HG03571 (cell line): ENCODE results near the gene PCDHGC5.

Experiments used
- ATAC-seq: cut with Tn5 transposase; IDR thresholded peaks from one replicate; pipeline ENCODE4 v1.9.1; 2021; ENCODE audit not compliant: unreplicated experiment

The PCDHGC5 gene

DNA sequence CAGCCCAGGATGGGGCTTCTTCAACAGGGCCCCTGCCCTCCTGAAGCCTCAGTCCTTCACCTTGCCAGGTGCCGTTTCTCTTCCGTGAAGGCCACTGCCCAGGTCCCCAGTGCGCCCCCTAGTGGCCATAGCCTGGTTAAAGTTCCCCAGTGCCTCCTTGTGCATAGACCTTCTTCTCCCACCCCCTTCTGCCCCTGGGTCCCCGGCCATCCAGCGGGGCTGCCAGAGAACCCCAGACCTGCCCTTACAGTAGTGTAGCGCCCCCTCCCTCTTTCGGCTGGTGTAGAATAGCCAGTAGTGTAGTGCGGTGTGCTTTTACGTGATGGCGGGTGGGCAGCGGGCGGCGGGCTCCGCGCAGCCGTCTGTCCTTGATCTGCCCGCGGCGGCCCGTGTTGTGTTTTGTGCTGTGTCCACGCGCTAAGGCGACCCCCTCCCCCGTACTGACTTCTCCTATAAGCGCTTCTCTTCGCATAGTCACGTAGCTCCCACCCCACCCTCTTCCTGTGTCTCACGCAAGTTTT lies 23.6 kb downstream of the PCDHGC5 start:
- ATAC-seq, result no peak

- no peak for ATAC-seq
Measured at GRCh38 chr5:141512911-141513626, 24.2 kb downstream of the PCDHGC5 start.

- no peak for ATAC-seq
Measured at GRCh38 chr5:141513627-141514329, 24.9 kb downstream of the PCDHGC5 start.

GRCh38 chr5:141514330-141515133 lies 25.7 kb downstream of the PCDHGC5 start:
- no peak for ATAC-seq

- ATAC-seq, result no peak
Measured at GRCh38 chr5:141515141-141515540, 26.3 kb downstream of the PCDHGC5 start.

GRCh38 chr5:141515946-141516671 lies 27.2 kb downstream of the PCDHGC5 start:
- ATAC-seq, result no peak

DNA sequence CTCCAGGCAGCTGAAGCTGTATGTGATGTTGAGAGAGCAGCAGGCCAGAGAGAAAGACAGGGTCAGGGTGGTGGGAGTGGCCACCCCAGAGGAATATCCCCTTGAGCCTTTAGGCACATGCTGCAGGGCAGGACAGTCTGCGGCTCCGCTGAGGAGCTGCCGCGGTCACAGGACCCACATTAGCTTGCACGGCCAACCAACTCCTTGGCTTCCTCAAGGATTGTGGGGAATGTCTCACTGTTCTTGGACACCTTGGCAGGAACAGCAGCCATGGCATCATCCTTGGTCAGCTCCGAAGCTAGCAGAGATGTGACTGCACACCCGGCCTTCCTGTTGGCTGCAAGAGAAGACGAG lies 27.8 kb downstream of the PCDHGC5 start:
- no peak for ATAC-seq

- no peak for ATAC-seq
Measured at GRCh38 chr5:141517312-141517711, 28.4 kb downstream of the PCDHGC5 start.

- ATAC-seq, result no peak
Measured at GRCh38 chr5:141517880-141518617, 29.2 kb downstream of the PCDHGC5 start.

GRCh38 chr5:141518618-141519015 lies 29.7 kb downstream of the PCDHGC5 start:
- no peak for ATAC-seq

DNA sequence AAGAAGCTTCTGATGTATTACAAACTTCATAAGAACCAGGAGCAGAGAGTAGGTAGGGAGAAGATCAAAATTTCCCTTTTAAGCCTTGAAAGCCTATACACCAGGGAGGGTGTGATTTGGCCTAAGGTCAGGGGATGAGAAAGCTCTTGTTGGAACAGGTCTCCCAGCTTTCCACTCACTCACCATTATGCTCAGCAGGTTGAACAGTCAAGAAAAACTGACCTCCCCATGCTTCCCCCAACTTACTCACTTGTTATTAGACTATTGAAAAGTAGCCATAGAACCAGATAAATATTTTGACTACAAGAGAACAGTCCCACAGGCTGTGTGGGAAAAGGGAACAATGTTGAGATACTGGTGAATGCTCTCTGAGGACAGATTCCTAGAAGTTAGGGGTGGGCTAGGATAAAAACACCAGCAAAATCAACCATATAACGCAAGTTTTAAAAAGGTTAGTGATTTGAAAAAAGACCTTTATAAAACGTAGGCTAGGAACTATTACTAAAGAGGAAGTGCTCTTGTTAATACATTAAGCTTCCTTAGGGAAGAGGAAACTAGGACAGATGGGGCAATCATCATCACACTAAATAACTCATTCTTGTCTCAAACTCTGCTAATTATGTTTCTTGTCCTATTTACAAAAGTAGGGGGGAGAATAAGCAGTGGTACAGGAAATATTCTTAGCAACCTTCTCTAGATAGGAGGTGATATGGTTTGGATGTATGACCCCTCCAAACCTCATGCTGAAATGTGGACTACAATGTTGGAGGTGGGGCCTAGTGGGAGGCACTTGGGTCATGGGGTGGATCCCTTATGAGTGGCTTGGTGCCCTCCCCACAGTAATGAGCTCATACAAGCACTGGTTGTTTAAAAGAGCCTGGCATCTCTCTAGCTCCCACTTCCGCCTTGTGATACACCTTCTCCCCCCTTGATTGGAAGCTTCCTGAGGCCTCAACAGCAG lies 31.0 kb downstream of the PCDHGC5 start:
- ATAC-seq, result no peak

GRCh38 chr5:141521244-141521781 lies 32.4 kb downstream of the PCDHGC5 start:
- ATAC-seq, result no peak

DNA sequence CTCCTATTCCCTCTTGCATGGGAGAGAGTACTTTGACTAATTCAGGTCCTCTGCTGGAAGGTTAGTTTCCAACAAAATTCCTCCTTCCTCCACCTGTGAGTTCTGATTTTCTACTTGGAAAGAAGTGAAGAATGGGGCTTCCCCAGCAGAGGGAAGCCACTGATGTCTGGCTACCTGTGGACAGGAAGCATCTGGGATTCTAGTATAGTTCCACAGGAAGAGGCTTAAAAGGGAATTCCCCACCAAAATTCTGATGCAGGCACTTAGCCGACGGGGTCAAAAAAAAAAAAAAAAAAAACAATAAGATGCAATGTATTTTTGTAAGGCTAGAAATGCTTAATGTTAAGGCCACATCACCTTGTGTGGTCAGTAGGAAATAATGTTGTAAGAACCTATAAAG lies 33.4 kb downstream of the PCDHGC5 start:
- ATAC-seq, result no peak

DNA sequence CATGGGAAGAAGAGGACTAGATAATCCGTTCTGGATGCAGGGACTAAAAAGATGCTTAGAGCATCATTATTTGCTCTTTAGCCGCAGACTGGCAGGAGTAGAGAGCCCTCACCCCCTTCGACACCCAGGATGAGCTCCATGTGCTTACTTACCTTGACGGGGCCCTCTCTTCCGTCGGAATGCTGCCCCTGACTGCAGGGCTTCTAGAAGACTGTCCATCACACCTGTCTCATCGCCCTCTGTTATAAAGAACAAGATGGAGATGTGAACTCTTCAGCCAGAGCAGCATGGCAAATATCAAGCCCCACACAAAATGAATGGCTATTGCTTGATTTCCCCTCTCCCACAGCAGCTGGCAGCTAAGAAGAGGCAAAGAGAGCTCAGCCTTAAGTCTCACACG lies 35.1 kb downstream of the PCDHGC5 start:
- ATAC-seq, result no peak

DNA sequence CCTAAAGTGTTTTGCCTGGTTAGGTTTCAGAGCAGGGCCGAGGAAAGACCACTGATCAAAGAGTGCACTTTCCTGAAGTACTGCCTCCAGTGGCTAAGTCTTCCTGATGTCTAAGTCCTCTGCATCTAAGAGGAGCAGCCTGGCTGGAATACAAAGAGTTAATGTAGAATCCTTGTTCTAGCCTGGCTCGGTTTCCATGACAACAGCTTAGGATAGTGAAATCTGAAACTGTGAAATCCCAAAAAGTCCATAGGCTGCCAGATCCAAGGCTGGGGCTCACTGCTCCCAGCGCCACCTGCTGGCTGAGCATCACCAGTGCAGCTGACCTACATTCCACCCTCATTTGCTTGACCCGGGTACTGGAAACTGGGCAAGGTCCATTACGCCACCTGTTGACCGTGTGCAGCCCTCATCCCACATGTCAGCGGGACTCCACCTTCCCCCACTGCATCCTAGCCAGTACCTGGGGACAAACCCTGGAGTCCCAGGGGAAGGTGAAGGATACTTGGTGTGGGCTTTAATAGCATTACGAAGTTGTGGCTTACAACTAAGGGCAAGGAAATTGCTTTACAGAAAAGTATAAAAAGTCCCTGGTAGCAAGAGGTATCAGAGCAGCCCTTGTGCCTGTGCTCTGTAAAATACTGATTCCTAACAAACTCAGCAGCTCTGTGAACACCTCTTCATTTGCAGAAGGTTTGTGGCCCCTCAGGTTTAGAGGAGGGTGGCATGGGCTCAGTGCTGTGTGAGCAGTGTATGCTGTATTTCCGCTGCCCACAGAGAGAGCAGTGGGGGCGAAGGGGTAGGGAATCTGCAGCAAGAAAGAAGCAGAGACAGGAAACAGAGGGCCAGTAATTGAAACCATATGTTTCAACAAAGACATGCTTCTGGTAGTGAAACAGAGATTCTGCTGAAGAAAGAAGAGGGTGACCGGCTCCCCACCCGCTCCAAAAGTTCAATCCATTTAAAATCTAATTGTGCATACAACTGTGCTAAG lies 36.0 kb downstream of the PCDHGC5 start:
- ATAC-seq, result peak; percentile 80

GRCh38 chr5:141525653-141526052 lies 36.8 kb downstream of the PCDHGC5 start:
- no peak for ATAC-seq

- ATAC-seq, result no peak
Measured at GRCh38 chr5:141527426-141527825, 38.5 kb downstream of the PCDHGC5 start.
